Lower lobe of right lung (tissue), 2 donors: ENCODE measurements around the gene XPO6. TPM values are rescaled to one million over a fixed set of nuclear protein-coding genes. Genes with fewer than 3 reads are reported as not detected.

ENCODE experiments used
- ATAC-seq, 2 donors: fragments of 200-7000 bp; cut with Tn5 transposase; one replicate each; pipeline ENCODE4 v1.9.1; 2020 to 2022; ENCODE audit warnings: mild to moderate bottlenecking in 2 of 2, moderate library complexity in 2 of 2
- DNase-seq: peaks from one replicate; pipeline ENCODE4 v3.0.0-alpha.2; 2020
- H3K27ac ChIP-seq: fragments of 200-600 bp; one replicate; pipeline ENCODE4 v1.8.0; 2022
- H3K27me3 ChIP-seq: fragments of 200-600 bp; one replicate; pipeline ENCODE4 v1.8.0; 2022; ENCODE audit warnings: low read depth
- H3K36me3 ChIP-seq: fragments of 200-600 bp; one replicate; pipeline ENCODE4 v1.8.0; 2022; ENCODE audit warnings: mild to moderate bottlenecking
- H3K4me1 ChIP-seq: fragments of 200-600 bp; one replicate; pipeline ENCODE4 v1.8.0; 2022
- H3K4me3 ChIP-seq: fragments of 200-600 bp; one replicate; pipeline ENCODE4 v1.8.0; 2022; ENCODE audit warnings: mild to moderate bottlenecking
- H3K9me3 ChIP-seq: fragments of 200-600 bp; one replicate; pipeline ENCODE4 v1.8.0; 2022
- CTCF ChIP-seq: fragments of 200-600 bp; IDR thresholded peaks from one replicate; pipeline ENCODE4 v1.8.0; 2022; ENCODE audit warnings: antibody characterized with exemption, mild to moderate bottlenecking
- intact Hi-C: fragments of 100-400 bp; cut with DNase I; formaldehyde crosslinking; loops from one replicate; pipeline ENCODE4 v1.11.0; 2022
- total RNA-seq: library from RNA; stranded (reverse); fragmentation: NEBNext Ultra II Directional; extraction: Animal tissue kit (Norgen Biotek cat#: 25700); gene quantifications from one replicate; pipeline ENCODE4 v1.2.1, GENCODE V29; 2021
- donor health status: DM: no; HTN: yes; CAD: no; lungs with severe emphysema.

Gene XPO6
- total RNA-seq, 1 donor from 2014 or later: 106 TPM

- peaks cover 84% of the 10 kb centered on the region for H3K36me3 ChIP-seq
- H3K4me1 ChIP-seq: peaks cover 11% of the 10 kb centered on the region
- intact Hi-C loops: no loop called here
- DNase-seq (no peak), ATAC-seq (no peak)
- no peaks in the 10 kb centered on the region for H3K9me3 ChIP-seq
- no peak overlapping the region for H3K4me3 ChIP-seq
- H3K27ac ChIP-seq: no peak overlapping the region
- no peak for TF ChIP-seq CTCF
- no peaks in the 10 kb centered on the region for H3K27me3 ChIP-seq
These were observed 7.6 kb downstream of the XPO6 start for GRCh38 chr16:28204204-28204603.

DNA sequence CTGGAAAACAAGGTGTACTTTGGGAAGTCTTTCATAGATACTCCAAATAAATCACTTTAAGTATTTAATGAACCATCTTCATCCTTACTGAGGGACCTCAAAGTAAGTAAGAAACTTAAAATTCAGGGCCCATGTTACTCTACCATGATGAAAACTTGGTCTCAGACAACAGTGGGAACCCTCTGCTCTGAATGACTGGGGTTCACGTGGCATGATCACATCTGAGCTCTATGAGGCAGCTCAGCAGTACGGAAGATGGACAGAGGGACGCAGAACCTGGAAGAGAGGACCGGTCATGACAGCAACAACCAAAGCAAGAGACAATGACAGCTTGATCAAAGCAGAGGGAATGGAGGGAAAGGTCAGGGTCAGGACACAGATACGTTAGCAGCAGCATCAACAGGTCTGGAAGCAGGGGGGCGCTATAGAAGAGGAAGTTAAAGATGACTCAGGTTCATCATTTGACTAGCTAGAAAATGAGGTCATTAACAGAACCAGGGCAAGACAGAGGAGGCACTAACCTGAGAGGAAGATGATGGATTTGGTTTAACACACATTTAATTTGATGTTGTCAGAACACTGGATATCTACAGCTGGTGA is 9.5 kb downstream of the XPO6 start:
- DNase-seq (no peak), ATAC-seq (peak in 1 of 2 donors; percentile 43)
- H3K4me1 ChIP-seq: no peaks in the 10 kb centered on the region
- intact Hi-C loops: no loop called here
- no peaks in the 10 kb centered on the region for H3K27me3 ChIP-seq
- no peak overlapping the region for H3K27ac ChIP-seq
- TF ChIP-seq CTCF: no peak
- no peak overlapping the region for H3K4me3 ChIP-seq
- H3K36me3 ChIP-seq: peaks cover 69% of the 10 kb centered on the region
- H3K9me3 ChIP-seq: no peaks in the 10 kb centered on the region

- Histone ChIP-seq H3K27me3 (no peaks in the 10 kb centered on the region), H3K4me3 (no peak overlapping the region), H3K27ac (no peak overlapping the region), H3K4me1 (no peaks in the 10 kb centered on the region), H3K9me3 (no peaks in the 10 kb centered on the region), H3K36me3 (peaks cover 54% of the 10 kb centered on the region)
- no peak for ATAC-seq
- no peak for TF ChIP-seq CTCF
- DNase-seq: no peak
- intact Hi-C loops: no loop called here
These were observed 11.1 kb downstream of the XPO6 start for GRCh38 chr16:28200661-28201060.

GRCh38 chr16:28196387-28196987 is 15.3 kb downstream of the XPO6 start:
- Histone ChIP-seq H3K27ac (no peak overlapping the region), H3K9me3 (no peaks in the 10 kb centered on the region), H3K4me3 (no peak overlapping the region), H3K4me1 (peaks cover 28% of the 10 kb centered on the region), H3K36me3 (peaks cover 22% of the 10 kb centered on the region), H3K27me3 (no peaks in the 10 kb centered on the region)
- ATAC-seq (no peak), DNase-seq (no peak)
- intact Hi-C loops: no loop called here
- TF ChIP-seq CTCF: no peak

GRCh38 chr16:28195859-28196258 is 15.9 kb downstream of the XPO6 start:
- Histone ChIP-seq H3K9me3 (no peaks in the 10 kb centered on the region), H3K4me3 (no peak overlapping the region), H3K36me3 (peaks cover 15% of the 10 kb centered on the region), H3K27me3 (no peaks in the 10 kb centered on the region), H3K4me1 (peaks cover 34% of the 10 kb centered on the region), H3K27ac (no peak overlapping the region)
- ATAC-seq (no peak), DNase-seq (no peak)
- intact Hi-C loops: no loop called here
- no peak for TF ChIP-seq CTCF
